Fibroblast of skin of back (primary cell): Measurements from ENCODE around the gene CNOT6.

Source experiments
- DNase-seq: peaks from one replicate; pipeline ENCODE4 v3.0.0-alpha.2; 2013

CNOT6 gene

GRCh38 chr5:180623411-180623834 is 129.2 kb downstream of the CNOT6 start:
- DNase-seq, result no peak

- DNase-seq, result no peak
These were observed 129.7 kb downstream of the CNOT6 start for GRCh38 chr5:180623844-180624243.

- DNase-seq, result no peak
These were observed 130.4 kb downstream of the CNOT6 start for GRCh38 chr5:180624587-180624986.

- DNase-seq, result no peak
These were observed 131.1 kb downstream of the CNOT6 start for GRCh38 chr5:180625125-180625790.

GRCh38 chr5:180625791-180626660 is 131.8 kb downstream of the CNOT6 start:
- DNase-seq, result no peak

- no peak for DNase-seq
These were observed 132.6 kb downstream of the CNOT6 start for GRCh38 chr5:180626661-180627385.

GRCh38 chr5:180627386-180628120 is 133.4 kb downstream of the CNOT6 start:
- no peak for DNase-seq
